Neutrophil (primary cell): ENCODE data around the gene MYBPC3.

Source experiments
- H3K27ac ChIP-seq: fragments of 200-600 bp; sonication (generic); 2 replicates; pipeline ENCODE4 v1.5.1; 2016; ENCODE audit warnings: mild to moderate bottlenecking, moderate library complexity
- H3K27me3 ChIP-seq: fragments of 200-600 bp; sonication (generic); 2 replicates; pipeline ENCODE4 v1.6.0; 2016; ENCODE audit warnings: mild to moderate bottlenecking
- H3K36me3 ChIP-seq: fragments of 200-600 bp; sonication (generic); 2 replicates; pipeline ENCODE4 v1.5.1; 2017
- H3K4me1 ChIP-seq, 2 experiments: fragments of 200-600 bp in 1 of 2; sonication (generic) in 1 of 2; 1 replicate in 1 of 2; 2 replicates in 1 of 2; pipeline versions ENCODE4 v1.5.1 to v1.6.1; 2013 to 2016; ENCODE audit warnings: low read depth in 1 of 2, low read length in 1 of 2, mild to moderate bottlenecking in 1 of 2, moderate library complexity in 1 of 2; ENCODE audit not compliant: control insufficient read depth in 1 of 2, insufficient read depth in 1 of 2
- H3K4me3 ChIP-seq, 2 experiments: fragments of 200-600 bp in 1 of 2; sonication (generic) in 1 of 2; 1 replicate in 1 of 2; 2 replicates in 1 of 2; pipeline ENCODE4 v1.5.1; 2013 to 2016; ENCODE audit warnings: low read depth in 1 of 2, low read length in 1 of 2, mild to moderate bottlenecking in 1 of 2, moderate library complexity in 1 of 2
- H3K9me3 ChIP-seq: fragments of 200-600 bp; sonication (generic); 2 replicates; pipeline ENCODE4 v1.5.1; 2016
- CTCF ChIP-seq: fragments of 200-600 bp; sonication (generic); IDR thresholded peaks from 2 replicates; pipeline ENCODE4 v1.5.1; 2016; ENCODE audit warnings: antibody characterized with exemption

Gene MYBPC3

GRCh38 chr11:47351156-47352126 lies 1.1 kb downstream of the MYBPC3 start:
- H3K36me3 ChIP-seq: peaks cover 93% of the 10 kb centered on the region
- no peaks in the 10 kb centered on the region for H3K27me3 ChIP-seq
- no peak overlapping the region for H3K4me3 ChIP-seq
- H3K27ac ChIP-seq: peak overlapping the region; percentile 46
- peaks cover 0 to 4% of the 10 kb centered on the region in 2 experiments for H3K4me1 ChIP-seq
- no peak for TF ChIP-seq CTCF
- H3K9me3 ChIP-seq: no peaks in the 10 kb centered on the region

GRCh38 chr11:47350315-47350714 lies 2.2 kb downstream of the MYBPC3 start:
- Histone ChIP-seq H3K27ac (peak overlapping the region; percentile 31), H3K4me1 (peaks cover 0 to 4% of the 10 kb centered on the region in 2 experiments), H3K9me3 (no peaks in the 10 kb centered on the region), H3K4me3 (no peak overlapping the region), H3K27me3 (no peaks in the 10 kb centered on the region), H3K36me3 (peaks cover 93% of the 10 kb centered on the region)
- no peak for TF ChIP-seq CTCF

- Histone ChIP-seq H3K4me3 (no peak overlapping the region), H3K27me3 (no peaks in the 10 kb centered on the region), H3K4me1 (peaks cover 0 to 4% of the 10 kb centered on the region in 2 experiments), H3K36me3 (peaks cover 93% of the 10 kb centered on the region), H3K27ac (peak overlapping the region; percentile 36), H3K9me3 (no peaks in the 10 kb centered on the region)
- TF ChIP-seq CTCF: no peak
These were observed 2.9 kb downstream of the MYBPC3 start for GRCh38 chr11:47349521-47350095.

- H3K27ac ChIP-seq: peak overlapping the region; percentile 36
- H3K4me3 ChIP-seq: no peak overlapping the region
- H3K9me3 ChIP-seq: no peaks in the 10 kb centered on the region
- H3K36me3 ChIP-seq: peaks cover 93% of the 10 kb centered on the region
- TF ChIP-seq CTCF: no peak
- peaks cover 0 to 4% of the 10 kb centered on the region in 2 experiments for H3K4me1 ChIP-seq
- H3K27me3 ChIP-seq: no peaks in the 10 kb centered on the region
These were observed 3.6 kb downstream of the MYBPC3 start for GRCh38 chr11:47348859-47349258.

- no peak for TF ChIP-seq CTCF
- Histone ChIP-seq H3K9me3 (no peaks in the 10 kb centered on the region), H3K27me3 (no peaks in the 10 kb centered on the region)
These were observed 4.2 kb downstream of the MYBPC3 start for GRCh38 chr11:47348131-47348802.

More at GRCh38 chr11:47348131-47348802, 4.2 kb downstream of the MYBPC3 start:
- no peak overlapping the region for H3K4me3 ChIP-seq
- peaks cover 92% of the 10 kb centered on the region for H3K36me3 ChIP-seq
- no peak overlapping the region for H3K27ac ChIP-seq
- peaks cover 0 to 4% of the 10 kb centered on the region in 2 experiments for H3K4me1 ChIP-seq
